Stomach (tissue), 4 donors: Measurements from ENCODE around the gene MIR17HG.

Experiments used
- CTCF ChIP-seq, 7 experiments: fragments of 450-650 bp in 4 of 7; fragments of 200-600 bp in 3 of 7; sonication (generic) in 3 of 7; IDR thresholded peaks; one replicate each; pipeline ENCODE4 v1.5.1; 2016 to 2019; ENCODE audit warnings: antibody characterized with exemption in 7 of 7, control low read depth in 2 of 7, mild to moderate bottlenecking in 1 of 7
- POLR2A ChIP-seq, 4 donors: fragments of 450-650 bp; IDR thresholded peaks; one replicate each; pipeline ENCODE4 v1.6.1; 2016; ENCODE audit warnings: antibody characterized with exemption in 4 of 4, control low read depth in 2 of 4, mild to moderate bottlenecking in 1 of 4, moderate library complexity in 1 of 4
- POLR2AphosphoS5 ChIP-seq, 3 donors: sonication (generic); formaldehyde crosslinking; IDR thresholded peaks; one replicate each; pipeline ENCODE4 v1.6.1; 2016; ENCODE audit warnings: antibody characterized with exemption in 3 of 3

GRCh38 chr13:91362908-91363307 lies 15.4 kb downstream of the MIR17HG start:
- no peak for TF ChIP-seq POLR2A (IDR thresholded peaks at IDR 0.05)
- TF ChIP-seq CTCF (IDR thresholded peaks at IDR 0.05), result no peak
- TF ChIP-seq POLR2AphosphoS5 (IDR thresholded peaks at IDR 0.05), result no peak
